ENCODE results near the gene ZNF407.

ZNF407 gene

DNA sequence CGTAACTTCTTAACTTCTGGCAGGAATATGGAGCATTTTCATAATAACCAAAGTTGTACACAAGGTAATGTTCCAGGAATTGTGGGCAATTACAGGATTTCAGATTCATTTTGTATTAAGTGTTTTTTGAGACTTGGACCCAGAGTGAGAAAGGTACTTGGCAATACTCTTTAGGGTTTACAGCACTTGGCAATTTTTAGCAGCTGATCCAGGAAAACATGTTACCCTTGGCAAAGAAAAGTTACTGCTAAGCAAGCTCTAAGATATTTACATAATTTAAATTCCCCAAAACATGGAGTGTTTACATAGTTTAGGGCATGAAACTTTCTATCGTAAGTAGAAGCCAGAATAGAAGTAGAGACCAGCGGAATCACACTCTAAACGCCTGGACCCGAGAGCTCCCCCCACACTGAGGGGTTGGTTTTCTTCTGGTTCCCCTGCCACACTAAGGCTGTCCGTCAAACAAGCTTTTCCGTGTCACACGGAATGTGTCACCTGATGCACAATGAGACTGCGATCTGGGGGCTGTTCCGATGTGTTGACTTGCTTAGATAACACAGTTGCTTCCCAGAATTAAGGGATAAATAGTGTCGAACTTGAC is 434.1 kb downstream of the ZNF407 start:
- DNase-seq = no peak

DNA sequence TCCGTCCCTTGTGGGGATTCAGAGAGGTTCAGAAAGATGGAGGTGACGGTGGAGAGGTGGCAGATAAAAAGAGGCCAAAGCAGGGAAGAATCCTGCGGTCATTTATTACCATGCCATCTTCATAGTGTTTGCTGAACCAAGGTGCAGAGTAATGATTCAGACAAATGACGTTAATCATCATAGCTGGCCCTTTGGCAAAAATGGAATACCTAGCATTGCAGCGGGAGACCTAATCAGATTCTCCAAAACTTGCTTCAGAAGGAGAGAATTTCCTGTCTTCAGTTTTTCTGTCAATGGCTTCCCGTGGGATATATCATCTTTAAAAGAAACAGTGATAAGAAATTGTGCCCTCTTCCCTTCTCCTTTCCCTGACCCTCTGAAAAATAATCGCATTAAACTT is 435.8 kb downstream of the ZNF407 start:
- DNase-seq = no peak

DNA sequence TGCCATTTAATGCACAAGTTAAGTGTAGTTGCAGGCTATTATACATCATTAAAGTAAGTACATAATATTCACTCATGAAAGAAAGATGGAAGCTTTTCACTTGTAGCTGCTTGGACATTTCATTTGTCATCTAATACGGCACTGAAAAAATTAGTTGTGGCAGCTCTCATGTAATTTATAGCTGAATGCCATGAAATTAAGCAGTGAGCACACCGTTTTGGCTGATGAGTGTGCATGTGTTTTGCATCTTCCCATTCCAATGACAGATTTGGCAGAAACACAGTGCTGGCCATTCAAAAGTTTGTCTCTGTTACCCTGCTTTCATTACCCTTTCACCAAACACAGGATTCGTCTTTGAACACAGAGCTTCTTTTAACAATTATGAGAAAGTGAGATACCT is 437.3 kb downstream of the ZNF407 start:
- DNase-seq = no peak

DNA sequence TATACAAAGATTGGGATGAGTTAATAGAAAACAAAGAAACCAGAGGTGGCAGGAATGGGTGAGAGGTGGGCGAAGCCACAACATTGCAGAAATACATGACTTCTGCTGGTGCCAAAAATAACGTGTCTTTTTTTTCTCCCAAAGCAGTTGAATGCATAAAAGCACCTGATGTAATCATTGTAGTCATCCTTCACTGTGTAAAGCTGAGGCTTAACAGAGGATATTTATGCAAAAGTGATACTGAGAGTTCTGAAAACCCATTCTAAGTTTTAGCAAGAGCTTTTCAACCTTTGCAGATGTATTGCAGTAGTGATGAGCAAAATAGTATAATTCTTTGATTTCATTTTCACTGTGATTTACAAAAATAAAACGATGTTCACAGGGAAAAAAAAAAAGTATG is 438.3 kb downstream of the ZNF407 start:
- DNase-seq = no peak

DNA sequence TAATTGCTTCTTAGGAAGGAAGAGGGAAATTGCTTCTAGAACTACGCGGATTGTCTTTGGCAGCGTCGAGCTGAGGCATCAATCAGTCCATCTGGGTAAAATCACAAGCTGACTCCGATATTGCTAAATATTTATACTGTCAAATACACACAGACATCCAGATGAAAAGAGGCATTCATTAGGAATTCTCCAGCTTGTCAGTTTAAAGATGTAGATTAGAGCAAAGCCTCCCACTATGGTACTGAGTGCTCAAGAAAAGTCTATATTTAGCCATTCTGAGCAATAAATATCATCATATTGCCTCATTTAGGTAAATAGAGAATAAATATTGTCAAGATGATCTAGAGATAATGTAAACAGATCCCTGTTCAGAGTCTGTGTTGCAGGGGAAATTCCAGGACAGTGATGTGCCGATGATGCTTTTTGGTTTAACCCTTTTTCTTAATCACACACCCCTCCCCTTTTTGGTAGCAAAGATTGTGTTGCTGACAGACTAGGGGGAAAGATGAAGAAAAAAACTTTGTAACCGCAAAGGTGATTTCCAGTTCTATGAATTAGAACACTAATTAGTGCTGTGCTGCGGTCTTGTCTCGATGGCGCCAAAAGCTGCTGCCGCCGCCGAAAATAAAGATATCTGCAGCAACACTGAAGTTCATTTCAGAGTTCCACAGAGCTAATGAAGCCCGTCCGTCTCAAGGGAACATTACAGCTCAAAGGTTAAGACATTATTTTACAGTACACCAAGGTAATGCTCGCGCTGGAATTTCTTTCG is 439.4 kb downstream of the ZNF407 start:
- no peak for DNase-seq

DNA sequence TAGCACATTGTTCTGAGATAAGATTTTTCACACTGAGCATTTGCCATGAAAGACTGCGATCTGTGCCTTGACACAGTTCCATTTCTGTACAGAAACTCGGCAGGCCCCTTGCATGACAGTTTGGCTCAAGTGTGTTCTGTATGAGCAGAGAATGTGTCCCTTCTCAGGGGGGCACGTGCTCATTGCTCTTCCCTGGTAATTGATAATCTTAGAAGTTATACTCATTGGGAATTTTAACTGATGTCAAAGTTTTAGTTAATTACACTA is 440.0 kb downstream of the ZNF407 start:
- no peak for DNase-seq

DNA sequence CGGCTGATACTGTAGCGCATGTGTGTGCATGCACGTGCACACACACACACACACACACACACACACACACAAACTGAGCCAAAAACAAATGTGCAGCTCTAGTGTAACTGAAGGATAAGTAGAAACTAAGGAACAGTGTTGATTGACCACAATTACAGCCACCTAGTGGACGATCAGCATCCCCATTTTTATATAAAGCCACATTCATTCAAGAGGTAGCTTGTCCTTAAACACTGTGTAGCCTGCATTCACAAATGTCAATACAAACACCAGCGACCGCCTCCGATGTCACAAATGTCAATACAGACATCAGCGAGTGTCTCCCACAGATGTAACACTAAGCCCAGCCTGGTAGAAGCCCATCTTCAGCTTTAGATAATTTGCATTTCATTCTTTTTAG is 443.9 kb downstream of the ZNF407 start:
- no peak for DNase-seq

DNA sequence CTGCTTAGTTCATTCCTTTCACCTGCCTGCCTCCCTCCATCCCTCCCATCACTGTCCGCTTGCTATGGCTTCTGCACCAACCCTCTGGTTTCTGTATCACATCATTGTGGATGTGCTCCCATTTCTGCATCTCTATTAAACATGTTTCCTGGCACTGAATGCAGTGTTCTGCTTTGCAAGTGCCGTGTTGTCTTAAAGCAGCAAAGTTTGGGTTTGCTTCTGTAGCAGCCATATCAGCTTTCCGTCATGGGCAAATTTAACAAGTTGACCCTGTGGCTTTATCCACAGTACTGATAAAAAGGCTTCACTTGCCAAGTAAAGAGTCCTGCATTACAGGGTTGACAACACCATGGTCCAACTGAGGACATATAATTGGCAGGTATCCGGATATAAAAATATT is 445.8 kb downstream of the ZNF407 start:
- no peak for DNase-seq

DNA sequence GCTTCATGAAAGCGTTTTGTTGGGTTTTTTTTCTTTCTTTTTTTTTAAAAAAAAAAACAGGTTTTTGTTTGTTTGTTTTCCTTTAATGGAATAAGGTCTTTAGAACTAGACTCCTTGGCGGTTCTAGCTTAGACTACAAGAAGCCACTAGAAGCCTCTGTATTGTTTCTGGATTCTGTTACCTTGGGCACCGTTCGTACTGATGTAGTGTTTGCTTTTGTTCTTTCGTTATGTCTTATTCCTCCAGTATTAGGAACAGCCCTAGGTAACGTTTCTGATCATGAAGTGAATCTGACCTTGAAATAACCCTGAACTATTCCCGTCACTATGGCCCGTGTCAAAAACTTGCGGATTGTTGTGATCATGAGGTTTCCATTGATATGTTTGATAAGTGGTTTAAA is 446.6 kb downstream of the ZNF407 start:
- no peak for DNase-seq

DNA sequence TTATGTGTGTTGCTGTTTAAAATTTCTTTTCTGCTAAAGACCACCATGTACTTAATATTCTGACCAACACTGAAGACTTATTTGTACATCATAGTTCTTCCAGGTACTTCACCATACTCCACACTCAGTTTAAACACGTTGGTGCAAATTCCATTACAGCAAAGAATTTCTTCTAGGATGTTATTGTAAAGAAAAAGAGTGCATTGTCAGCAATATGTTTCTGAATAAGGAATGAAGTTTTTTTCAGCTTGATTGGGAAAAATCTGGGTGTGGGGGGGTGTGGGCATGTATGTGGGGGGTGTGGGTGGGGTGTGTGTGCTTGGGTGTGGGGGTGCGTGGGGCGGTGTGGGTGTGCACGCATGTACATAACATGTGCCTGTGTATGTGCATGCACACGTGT is 447.1 kb downstream of the ZNF407 start:
- DNase-seq = no peak

DNA sequence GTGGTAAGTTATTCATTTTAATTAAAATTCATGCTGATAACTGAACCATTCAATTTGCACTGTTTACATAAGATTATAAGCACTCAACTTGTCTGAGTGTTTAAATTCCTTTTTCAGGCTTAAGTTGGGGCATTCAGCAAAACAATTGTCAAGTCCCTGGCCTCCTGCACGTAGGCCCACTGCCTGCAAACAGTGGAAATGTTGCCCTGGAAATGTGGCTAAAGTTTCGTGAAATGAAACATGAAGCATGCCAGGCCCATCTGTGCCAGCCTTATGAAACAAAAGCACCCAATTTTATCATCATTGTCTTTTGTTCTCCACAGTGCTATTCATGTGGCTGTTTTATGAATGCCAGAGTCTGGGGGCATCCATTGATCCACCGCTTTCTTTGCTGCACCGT is 447.6 kb downstream of the ZNF407 start:
- DNase-seq = no peak

DNA sequence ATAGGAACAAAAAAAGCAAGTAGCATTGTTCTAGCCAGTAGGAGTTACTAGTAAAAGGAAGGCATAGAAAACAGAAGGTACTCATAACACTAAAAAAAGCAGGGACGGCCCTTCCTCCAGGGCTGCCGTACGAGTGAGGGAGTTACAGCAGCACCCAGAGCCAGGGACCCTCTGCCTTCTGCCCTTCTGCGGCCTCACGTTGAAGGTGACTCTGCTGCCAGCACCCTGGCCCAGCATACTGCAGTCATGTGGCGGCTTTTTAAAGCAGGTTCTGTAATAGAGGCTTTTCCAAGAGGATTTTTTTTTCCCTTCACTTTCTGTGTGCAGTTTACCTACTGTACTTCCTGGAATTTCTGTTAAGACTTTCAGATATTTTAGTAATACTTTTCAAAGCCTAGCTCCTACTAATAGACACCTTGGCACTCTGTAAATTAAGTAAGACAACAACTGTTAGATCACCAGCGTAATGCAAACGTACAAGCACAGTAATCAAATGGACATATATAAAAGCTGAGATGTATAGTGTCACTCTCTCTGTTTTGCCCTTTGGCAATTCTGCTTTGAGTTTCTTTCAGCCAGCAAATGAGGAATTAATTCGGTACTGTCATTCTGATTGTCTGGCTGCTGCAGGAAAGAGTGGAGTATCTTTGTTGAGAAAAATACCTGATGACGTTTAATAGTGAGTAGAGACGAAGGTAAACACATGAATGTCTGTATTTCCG is 449.7 kb downstream of the ZNF407 start:
- no peak for DNase-seq

DNA sequence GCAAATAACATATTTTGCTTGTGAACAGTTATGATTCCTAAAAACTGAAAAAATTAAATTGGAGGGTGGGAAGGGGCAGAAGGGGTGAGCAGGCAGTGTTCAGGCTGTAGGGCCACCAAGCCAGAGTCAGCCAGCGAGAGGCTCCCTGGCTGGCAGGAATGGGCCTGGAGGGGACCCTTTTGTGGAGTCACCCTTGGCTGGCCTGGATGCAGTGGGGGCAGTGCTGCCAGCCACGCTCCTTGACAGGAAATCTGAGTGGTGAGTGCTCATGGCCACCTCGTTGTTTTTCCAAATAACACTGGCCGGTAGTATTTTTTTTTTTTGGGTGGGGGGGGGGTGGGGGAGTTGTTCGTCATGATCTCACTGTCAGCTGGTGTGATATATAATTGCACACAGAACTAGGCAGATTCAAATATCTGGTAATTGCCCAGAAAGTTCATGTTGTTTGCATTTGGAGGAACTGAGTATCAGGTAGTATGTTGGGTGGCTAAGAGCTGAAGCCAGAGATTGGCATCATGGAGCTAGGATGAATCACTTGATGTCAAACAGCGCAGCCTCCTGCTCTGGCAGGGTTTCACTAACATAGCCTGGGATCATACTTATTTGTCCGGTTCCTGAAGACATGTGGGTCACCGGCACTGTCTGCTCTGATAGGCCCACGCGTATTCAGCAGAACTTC is 451.2 kb downstream of the ZNF407 start:
- no peak for DNase-seq

DNA sequence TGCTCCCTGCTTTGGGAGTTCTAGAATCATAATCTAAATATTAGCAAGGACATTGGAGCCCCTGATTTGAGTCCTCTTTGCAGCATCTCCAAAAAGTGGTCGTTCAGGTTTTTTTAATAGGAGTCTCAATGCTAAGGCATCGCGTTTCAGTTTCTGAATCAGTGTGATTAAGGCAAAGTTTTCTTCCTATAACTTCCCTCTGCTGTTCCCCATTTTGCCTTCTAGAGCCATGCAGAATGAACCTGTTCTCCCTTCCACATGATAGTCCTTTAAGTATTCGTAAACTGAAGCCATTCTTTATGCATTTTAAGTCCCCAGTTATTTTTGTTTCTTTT is 451.8 kb downstream of the ZNF407 start:
- DNase-seq = no peak

DNA sequence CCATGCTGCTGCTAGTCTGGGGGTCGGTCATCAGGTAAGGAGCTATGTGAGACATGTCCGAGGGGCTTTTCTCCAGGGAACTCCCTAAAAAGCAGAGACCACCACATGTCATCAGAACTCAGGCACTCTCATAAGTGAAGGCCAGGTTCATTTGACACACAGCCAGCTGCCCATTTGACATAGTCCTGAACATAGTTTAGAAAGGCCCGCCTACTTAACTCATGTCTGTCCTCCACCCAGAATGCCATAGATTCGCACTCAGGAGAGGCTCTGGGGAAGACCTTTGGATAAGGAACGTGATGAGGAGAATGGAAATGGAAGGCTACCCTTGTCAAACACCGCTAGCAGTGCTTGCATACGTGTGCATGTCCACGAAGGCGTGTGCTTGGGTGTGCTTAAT is 454.1 kb downstream of the ZNF407 start:
- no peak for DNase-seq

DNA sequence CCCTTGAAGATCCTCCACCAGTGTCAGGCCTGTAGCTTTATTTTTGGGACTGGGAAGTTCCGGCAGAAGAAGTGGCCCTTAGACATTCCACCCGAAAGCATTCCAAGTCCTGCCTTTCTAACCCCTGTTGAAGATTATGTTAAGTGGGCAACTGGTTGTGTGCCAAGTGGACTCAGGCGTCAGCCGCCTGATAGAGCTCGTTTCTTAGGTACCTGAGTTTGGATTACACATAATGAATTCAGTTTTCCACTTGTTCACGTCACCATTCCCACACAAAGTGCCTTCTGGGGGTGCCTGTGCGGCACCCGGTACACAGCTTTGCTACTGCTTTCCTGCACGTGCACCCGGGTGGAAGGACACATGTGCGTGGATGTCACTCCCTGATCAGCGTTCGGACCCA is 454.8 kb downstream of the ZNF407 start:
- no peak for DNase-seq

DNA sequence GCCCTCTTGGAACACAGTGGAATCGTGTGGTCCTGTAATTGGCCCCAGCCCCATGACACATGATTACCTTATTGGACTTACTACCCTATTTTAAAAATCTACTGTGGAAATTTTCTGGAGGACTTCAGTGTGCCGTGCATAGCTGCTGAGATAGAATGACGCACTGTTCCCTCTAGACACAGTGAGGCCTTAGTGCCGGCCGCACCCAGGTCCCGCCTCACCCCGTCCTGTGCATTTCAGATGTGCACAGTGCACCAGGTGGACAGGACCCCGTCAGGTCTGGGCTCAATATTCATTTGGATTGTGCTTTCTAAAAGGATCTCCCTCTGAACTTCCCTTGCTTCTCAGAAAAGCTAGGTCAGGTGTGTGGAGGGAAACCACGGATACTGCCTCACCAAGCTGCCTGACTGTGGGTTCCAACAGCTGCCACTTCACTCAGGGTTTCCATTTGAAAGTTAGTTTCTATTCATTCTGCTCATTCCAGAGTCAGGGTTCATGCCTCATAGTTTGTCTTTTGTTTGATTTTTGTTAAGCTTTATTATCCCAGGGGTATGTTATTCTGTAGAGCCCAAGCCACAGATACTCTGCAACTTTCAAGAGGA is 455.5 kb downstream of the ZNF407 start:
- DNase-seq = no peak

DNA sequence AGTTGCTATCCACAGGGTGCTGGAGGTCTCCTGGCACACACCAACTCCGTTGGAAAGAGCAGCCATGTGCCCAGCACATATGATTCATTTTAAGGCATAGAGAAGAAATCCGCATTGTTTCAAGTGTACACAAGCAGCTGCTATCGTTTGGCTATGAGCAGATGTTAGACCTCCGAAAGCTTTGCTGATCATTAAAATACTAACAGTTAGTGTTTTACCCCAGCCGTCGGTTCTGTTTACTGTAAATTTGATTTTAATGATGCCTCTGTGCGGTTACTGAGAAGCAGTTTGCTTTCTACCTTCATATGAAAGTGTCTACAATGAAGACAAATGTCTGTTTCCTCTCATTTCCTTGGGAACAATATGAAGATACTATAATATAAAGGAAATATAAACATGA is 456.4 kb downstream of the ZNF407 start:
- DNase-seq = no peak

DNA sequence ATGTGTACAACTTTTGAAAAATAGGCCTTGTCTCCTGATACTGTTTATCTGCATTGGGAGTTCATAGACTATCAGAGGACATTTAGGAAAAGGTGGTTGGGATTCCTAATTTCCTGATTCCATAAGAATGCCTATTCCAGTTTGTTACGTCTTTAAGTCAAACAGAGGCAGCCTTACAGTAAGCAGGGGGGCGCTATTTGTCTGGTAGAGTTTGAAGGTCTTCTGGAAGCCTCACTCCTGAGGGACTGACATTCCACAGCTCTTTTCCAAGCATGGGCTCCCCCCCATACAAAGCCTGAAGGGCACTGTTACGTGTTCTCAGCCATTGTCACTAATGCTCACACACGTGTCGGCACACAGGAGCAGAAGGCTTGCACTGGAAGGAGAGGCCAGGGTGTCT is 456.9 kb downstream of the ZNF407 start:
- DNase-seq = no peak

DNA sequence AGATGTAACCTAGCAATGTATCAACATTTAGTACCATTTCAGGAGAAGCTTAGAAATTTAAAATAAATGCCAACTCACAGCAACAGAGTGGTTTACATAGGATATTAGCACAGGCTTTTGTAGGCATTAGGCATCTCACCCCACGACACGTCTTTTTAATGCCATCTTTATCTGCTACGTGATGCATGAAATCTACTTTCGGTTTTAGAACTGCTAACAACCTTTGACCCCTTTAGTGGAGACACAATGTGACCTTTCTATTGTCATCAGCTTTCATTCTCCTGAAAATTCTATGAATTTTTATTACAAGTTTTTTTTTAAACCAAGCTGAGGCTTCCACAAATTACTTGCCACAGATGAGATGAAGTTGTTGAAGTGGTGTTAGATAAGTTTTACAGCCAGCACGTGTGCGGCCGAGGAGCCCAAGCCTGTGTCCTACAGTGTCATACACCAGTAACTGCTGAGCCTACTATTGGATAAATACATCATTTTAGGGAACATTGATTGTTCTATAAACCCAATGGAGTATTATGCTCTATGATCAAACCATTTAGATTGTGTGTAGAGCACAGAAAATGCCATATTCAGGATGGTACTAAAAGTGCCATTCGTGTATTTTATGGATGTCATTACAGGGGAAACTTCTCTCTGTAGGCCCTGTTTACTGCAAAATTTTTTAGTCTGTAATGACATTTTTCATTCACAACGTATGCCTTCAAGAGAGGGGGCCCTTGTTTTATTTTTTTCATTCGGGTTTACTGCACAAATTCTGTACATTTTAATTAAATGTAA is 459.7 kb downstream of the ZNF407 start:
- no peak for DNase-seq

DNA sequence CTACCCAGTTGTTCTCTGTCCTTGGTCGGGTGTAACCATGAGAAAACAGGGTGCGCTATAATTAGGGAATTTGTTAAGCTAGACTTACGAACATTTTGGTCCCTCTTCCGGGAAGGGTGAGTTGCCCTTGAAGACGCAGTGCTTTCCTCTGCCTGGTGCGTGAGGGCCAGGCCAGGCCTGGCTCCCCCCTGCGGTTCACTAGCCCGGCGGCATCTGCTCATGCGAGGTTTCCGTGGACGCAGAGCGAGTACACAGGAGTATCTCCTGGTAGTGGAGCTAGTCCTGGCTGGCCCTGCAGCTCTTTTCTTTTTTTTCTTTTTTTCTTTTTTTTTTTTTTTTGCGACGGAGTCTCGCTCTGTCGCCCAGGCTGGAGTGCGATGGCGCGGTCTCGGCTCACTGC is 462.5 kb downstream of the ZNF407 start:
- DNase-seq = no peak

DNA sequence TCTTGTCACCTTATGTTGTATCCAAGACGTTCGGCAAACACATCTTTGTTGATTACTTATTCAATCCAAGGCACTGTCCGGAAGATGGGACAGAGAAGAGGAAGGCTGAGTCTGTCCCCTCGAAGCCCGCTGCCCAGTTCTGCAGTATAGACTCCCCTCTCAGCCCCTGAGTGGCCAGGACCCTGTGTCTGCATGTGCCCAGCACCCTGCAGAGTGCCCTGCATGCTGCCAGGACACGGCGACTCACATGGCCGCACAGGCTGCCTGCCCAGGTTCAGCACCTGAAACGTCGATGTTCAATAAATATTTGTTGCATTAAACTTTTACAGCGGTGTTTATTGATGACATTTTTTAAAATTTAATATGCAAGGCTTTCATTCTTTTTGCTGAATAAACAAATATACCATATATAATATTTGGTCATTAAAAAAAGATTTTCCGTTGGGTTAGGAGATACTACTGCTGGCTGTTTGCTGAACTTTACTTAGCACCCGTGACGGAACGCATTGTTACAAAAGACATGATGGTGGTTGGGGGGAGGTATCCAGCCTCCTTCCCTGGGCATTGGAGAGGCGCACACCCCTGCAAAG is 464.7 kb downstream of the ZNF407 start:
- DNase-seq = no peak

DNA sequence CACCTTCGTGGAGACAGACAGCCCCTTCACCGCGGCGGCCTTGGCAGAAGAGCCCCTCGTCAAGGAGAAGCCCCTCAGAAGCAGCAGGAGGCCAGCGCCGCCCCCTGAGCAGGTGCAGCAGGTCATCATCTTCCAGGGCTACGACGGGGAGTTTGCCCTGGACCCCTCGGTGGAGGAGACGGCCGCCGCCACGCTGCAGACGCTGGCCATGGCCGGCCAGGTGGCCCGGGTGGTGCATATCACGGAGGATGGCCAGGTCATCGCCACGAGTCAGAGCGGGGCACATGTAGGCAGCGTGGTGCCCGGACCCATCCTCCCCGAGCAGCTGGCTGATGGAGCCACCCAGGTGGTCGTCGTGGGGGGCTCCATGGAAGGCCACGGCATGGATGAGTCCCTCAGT is 465.5 kb downstream of the ZNF407 start:
- DNase-seq = no peak
